Endothelial cell of umbilical vein (primary cell): ENCODE results near the gene MAN1A1. TPM values are rescaled to one million over a fixed set of nuclear protein-coding genes. Genes with fewer than 3 reads are reported as not detected.

Experiments
- BruUV-seq: library from RNA; stranded (reverse); fragments of 400-500 nt; replicated peaks from 2 replicates; lab custom pipeline; 2021; lab: Mats Ljungman, UMichigan
- CTCF ChIA-PET: fragments of 300-600, 350-600 bp; sonication (Branson Sonifier 250); formaldehyde crosslinking; loops from one replicate; lab custom pipeline; 2021; ENCODE audit warnings: antibody characterized with exemption, inconsistent platforms; lab: Charles Lee
- POLR2A ChIA-PET: fragments of 300-600, 350-600 bp; sonication (Branson Sonifier 250); formaldehyde crosslinking; loops from one replicate; lab custom pipeline; 2021; ENCODE audit warnings: antibody characterized with exemption, inconsistent platforms; lab: Charles Lee
- DNase-seq: peaks from one replicate; pipeline ENCODE4 v3.0.0-alpha.2; 2011; ENCODE audit warnings: low read depth, low spot score
- FAIRE-seq: peaks from 2 replicates; lab custom pipeline; 2011; peaks lifted over from hg19 to GRCh38; lab: Jason Lieb, UNC
- H2AFZ ChIP-seq: 2 replicates; pipeline ENCODE4 v1.6.0; 2012; ENCODE audit warnings: low read depth, low read length, control low read depth, inconsistent platforms
- H3K27ac ChIP-seq: 2 replicates; pipeline ENCODE4 v1.5.1; 2011; ENCODE audit warnings: low read depth, mild to moderate bottlenecking, control low read depth, low read length, moderate library complexity; ENCODE audit not compliant: insufficient read depth
- H3K27me3 ChIP-seq, 2 experiments: 2 replicates each; pipeline versions ENCODE4 v1.6.0 to v1.6.1; 2011; ENCODE audit warnings: low read length in 2 of 2, mixed read lengths in 1 of 2; ENCODE audit not compliant: control insufficient read depth in 2 of 2, insufficient read depth in 2 of 2
- H3K36me3 ChIP-seq, 2 experiments: 2 replicates in 1 of 2; 3 replicates in 1 of 2; pipeline ENCODE4 v1.5.1; 2011; ENCODE audit warnings: low read length in 2 of 2, mild to moderate bottlenecking in 1 of 2, moderate library complexity in 1 of 2; ENCODE audit not compliant: control insufficient read depth in 2 of 2, insufficient read depth in 2 of 2; ENCODE audit errors: extremely low read depth in 1 of 2
- H3K4me1 ChIP-seq: 3 replicates; pipeline ENCODE4 v1.5.1; 2011; ENCODE audit warnings: mild to moderate bottlenecking, low read length; ENCODE audit not compliant: control insufficient read depth, insufficient read depth; ENCODE audit errors: extremely low read depth
- H3K4me2 ChIP-seq: 2 replicates; pipeline ENCODE4 v1.6.1; 2011; ENCODE audit warnings: low read length, control low read depth, mixed read lengths; ENCODE audit not compliant: insufficient read depth
- H3K4me3 ChIP-seq, 3 experiments: fragments of 200-600 bp in 1 of 3; sonication (generic), shearing (Covaris generic) in 1 of 3; replicated peaks in 1 of 3; 2 replicates each; pipeline ENCODE4 v1.5.1; 2011 to 2016; ENCODE audit warnings: control low read depth in 3 of 3, low read length in 3 of 3, mild to moderate bottlenecking in 2 of 3, inconsistent platforms in 1 of 3, low read depth in 1 of 3, moderate library complexity in 1 of 3; ENCODE audit not compliant: insufficient read depth in 1 of 3
- H3K79me2 ChIP-seq: 2 replicates; pipeline ENCODE4 v1.6.0; 2012; ENCODE audit warnings: low read length, inconsistent platforms; ENCODE audit not compliant: control insufficient read depth, insufficient read depth
- H3K9ac ChIP-seq: replicated peaks from 2 replicates; pipeline ENCODE3; 2011; ENCODE audit warnings: low read length, control low read depth; ENCODE audit not compliant: insufficient read depth; ENCODE audit errors: extremely low read depth
- H3K9me1 ChIP-seq: replicated peaks from 3 replicates; pipeline ENCODE4 v1.6.0; 2011; ENCODE audit warnings: mild to moderate bottlenecking, low read length; ENCODE audit not compliant: control insufficient read depth, insufficient read depth; ENCODE audit errors: extremely low read depth
- H3K9me3 ChIP-seq: replicated peaks from 2 replicates; pipeline ENCODE4 v1.5.1; 2012; ENCODE audit warnings: low read length, inconsistent platforms; ENCODE audit not compliant: control insufficient read depth, insufficient read depth
- H4K20me1 ChIP-seq: replicated peaks from 2 replicates; pipeline ENCODE3; 2011; ENCODE audit warnings: mild to moderate bottlenecking, low read length; ENCODE audit not compliant: control insufficient read depth, insufficient read depth; ENCODE audit errors: extremely low read depth
- EZH2 ChIP-seq: IDR thresholded peaks from 2 replicates; pipeline ENCODE4 v1.6.1; 2012; ENCODE audit warnings: borderline replicate concordance, low read depth, mild to moderate bottlenecking, moderate library complexity, low read length, inconsistent platforms; ENCODE audit not compliant: severe bottlenecking
- GATA2 ChIP-seq: IDR thresholded peaks from 2 replicates; pipeline ENCODE4 v1.7.0; 2011; ENCODE audit warnings: low read depth, mild to moderate bottlenecking, moderate library complexity, mixed read lengths, low read length; ENCODE audit not compliant: insufficient read length, insufficient read depth
- JUN ChIP-seq: IDR thresholded peaks from 2 replicates; pipeline ENCODE4 v1.6.1; 2011; ENCODE audit warnings: borderline replicate concordance, low read depth; ENCODE audit not compliant: insufficient read length, insufficient read depth
- MYC ChIP-seq: IDR thresholded peaks from one replicate; pipeline ENCODE4 v1.6.1; 2011; ENCODE audit warnings: mild to moderate bottlenecking, low read depth, low read length
- POLR2A ChIP-seq: IDR thresholded peaks from 2 replicates; pipeline ENCODE4 v1.6.1; 2012; ENCODE audit warnings: low read depth, mild to moderate bottlenecking, control low read depth, low read length
- dilution Hi-C: fragments of 300-500 bp; cut with MboI; formaldehyde crosslinking; loops from one replicate; pipeline ENCODE4 v1.15.0; 2019; ENCODE audit warnings: low sequenced_read_pairs; ENCODE audit not compliant: extremely low pct_ligation_motif_present
- intact Hi-C: fragments of 100-400 bp; cut with micrococcal nuclease; formaldehyde crosslinking; loops from one replicate; pipeline ENCODE4 v1.10.0; 2022
- polyA plus RNA-seq, 4 experiments: library from polyadenylated mRNA; depleted of rRNA in 3 of 4; stranded (reverse) in 3 of 4; unstranded in 1 of 4; fragments of >200 nt; gene quantifications; 2 replicates each; pipeline versions ENCODE4 v1.2.1 to v1.2.3, GENCODE V29; 2011 to 2012; ENCODE audit warnings: missing spikeins in 1 of 4
- total RNA-seq: library from RNA; stranded (reverse); gene quantifications from 2 replicates; pipeline ENCODE4 v1.2.3, GENCODE V29; 2021
- TF ChIP-seq, protein P1 (sequence below): IDR thresholded peaks from 2 replicates; pipeline ENCODE4 v1.6.1; 2011; ENCODE audit not compliant: insufficient read depth, insufficient read length
- TF ChIP-seq, protein P2 (sequence below), 2 donors: IDR thresholded peaks; 1 replicate in 1 of 2; 2 replicates in 1 of 2; pipeline ENCODE4 v1.5.1; 2011; ENCODE audit warnings: low read length in 2 of 2, mild to moderate bottlenecking in 2 of 2, moderate library complexity in 2 of 2, control low read depth in 1 of 2, inconsistent platforms in 1 of 2, low read depth in 1 of 2; ENCODE audit not compliant: insufficient read depth in 1 of 2; ENCODE audit errors: extremely low read depth in 1 of 2

Gene MAN1A1
- total and polyA plus RNA-seq, 2 donors (not counting 3 experiments of a cell fraction or from before 2014, with no cell fraction given), result 3.3 to 12.9 TPM

DNA sequence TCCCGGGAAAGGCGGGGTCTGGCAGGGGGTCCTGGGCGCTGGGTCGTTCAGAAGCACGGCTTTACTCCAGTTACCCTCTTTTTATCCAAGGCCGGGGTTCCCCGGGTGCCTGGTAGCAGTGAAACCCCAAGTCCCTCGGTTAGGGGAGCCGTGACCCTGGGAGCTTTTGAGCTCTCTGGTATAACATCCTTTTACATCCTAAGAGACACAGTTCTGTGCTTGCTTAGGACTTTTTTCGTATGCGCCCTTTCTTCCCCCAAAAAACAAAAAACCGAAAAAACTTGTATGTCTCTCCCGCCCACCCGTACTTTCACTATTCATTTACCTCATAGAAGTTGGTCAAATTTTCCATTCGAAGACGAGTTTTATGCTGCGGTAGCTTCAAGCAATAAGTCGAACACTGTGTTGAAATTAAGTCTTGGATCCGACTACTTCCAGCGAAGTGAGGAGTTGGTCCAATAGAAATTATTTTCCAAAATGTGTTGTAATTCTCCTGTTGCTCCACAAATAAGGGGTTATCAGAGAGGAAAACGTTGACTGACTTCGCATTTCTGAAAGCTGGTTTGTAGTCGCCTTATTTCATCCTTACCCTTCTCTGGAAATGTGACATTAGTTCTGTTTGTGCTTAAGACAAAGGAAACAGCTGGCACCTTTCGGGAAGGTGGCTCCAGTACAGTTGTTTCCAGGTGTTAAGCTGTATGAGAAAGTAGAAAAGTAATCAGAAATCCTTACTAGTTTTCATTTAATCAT, 816 bp upstream of the MAN1A1 start:
- Histone ChIP-seq H3K27ac (peak overlapping the region; percentile 50), H3K27me3 (no peaks in the 10 kb centered on the region), H4K20me1 (no peaks in the 10 kb centered on the region), H3K4me3 (peak overlapping the region; percentile 89 to 97 (median 97)), H3K4me2 (peak overlapping the region; percentile 100), H3K9me1 (no peaks in the 10 kb centered on the region), H2AFZ (peak overlapping the region; percentile 95), H3K79me2 (no peaks in the 10 kb centered on the region), H3K4me1 (peaks cover 10% of the 10 kb centered on the region), H3K36me3 (no peaks in the 10 kb centered on the region), H3K9me3 (no peaks in the 10 kb centered on the region), H3K9ac (peak overlapping the region; percentile 87)
- FAIRE-seq (peak; percentile 69), DNase-seq (peak; percentile 66)
- ChIA-PET POLR2A (interaction anchor here (1.5 kb wide), 1 partner anchor 16 kb away, joined by 3 read pairs; no protein-coding TSS in a partner anchor), CTCF (interaction anchor here (0.8 to 1.9 kb wide), 7 partner anchors 9 to 240 kb away, joined by 3 to 13 read pairs (median 6); no protein-coding TSS in a partner anchor)
- dilution Hi-C loops (no loop called here), intact Hi-C loops (loop anchor here (5.0 kb wide), 1 partner anchor 627 kb away; no protein-coding TSS in a partner anchor)
- TF ChIP-seq EZH2 (no peak), MYC (no peak), GATA2 (no peak), POLR2A (no peak), JUN (no peak)
- TF ChIP-seq, protein P1, sequence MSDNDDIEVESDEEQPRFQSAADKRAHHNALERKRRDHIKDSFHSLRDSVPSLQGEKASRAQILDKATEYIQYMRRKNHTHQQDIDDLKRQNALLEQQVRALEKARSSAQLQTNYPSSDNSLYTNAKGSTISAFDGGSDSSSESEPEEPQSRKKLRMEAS, result no peak
- TF ChIP-seq, protein P2, sequence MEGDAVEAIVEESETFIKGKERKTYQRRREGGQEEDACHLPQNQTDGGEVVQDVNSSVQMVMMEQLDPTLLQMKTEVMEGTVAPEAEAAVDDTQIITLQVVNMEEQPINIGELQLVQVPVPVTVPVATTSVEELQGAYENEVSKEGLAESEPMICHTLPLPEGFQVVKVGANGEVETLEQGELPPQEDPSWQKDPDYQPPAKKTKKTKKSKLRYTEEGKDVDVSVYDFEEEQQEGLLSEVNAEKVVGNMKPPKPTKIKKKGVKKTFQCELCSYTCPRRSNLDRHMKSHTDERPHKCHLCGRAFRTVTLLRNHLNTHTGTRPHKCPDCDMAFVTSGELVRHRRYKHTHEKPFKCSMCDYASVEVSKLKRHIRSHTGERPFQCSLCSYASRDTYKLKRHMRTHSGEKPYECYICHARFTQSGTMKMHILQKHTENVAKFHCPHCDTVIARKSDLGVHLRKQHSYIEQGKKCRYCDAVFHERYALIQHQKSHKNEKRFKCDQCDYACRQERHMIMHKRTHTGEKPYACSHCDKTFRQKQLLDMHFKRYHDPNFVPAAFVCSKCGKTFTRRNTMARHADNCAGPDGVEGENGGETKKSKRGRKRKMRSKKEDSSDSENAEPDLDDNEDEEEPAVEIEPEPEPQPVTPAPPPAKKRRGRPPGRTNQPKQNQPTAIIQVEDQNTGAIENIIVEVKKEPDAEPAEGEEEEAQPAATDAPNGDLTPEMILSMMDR (IDR thresholded peaks at IDR 0.05; ENCODE audit: extremely low read depth in 1 of 2, insufficient read depth in 1 of 2, low read depth in 1 of 2, low read length in 2 of 2), result no peak
- BruUV-seq, result TSS peak; percentile 51
